Fibroblast of villous mesenchyme (primary cell): Measurements from ENCODE around the gene REELD1. TPM values are rescaled to one million over a fixed set of nuclear protein-coding genes. Genes with fewer than 3 reads are reported as not detected.

Source experiments
- DNase-seq: peaks from one replicate; pipeline ENCODE4 v3.0.0-alpha.2; 2010; ENCODE audit warnings: low read depth
- H3K4me3 ChIP-seq: 2 replicates; pipeline ENCODE4 v1.5.1; 2011; ENCODE audit warnings: low read depth, mild to moderate bottlenecking, low read length
- total RNA-seq: library from RNA; depleted of rRNA; stranded (reverse); fragments of >200 nt; gene quantifications from 2 replicates; pipeline ENCODE4 v1.2.3, GENCODE V29; 2012
- TF ChIP-seq, protein P1 (sequence below): IDR thresholded peaks from 2 replicates; pipeline ENCODE4 v1.5.1; 2012; ENCODE audit warnings: low read depth, mild to moderate bottlenecking, low read length; ENCODE audit not compliant: insufficient read depth

The REELD1 gene
- total RNA-seq, 1 donor = not detected

DNA sequence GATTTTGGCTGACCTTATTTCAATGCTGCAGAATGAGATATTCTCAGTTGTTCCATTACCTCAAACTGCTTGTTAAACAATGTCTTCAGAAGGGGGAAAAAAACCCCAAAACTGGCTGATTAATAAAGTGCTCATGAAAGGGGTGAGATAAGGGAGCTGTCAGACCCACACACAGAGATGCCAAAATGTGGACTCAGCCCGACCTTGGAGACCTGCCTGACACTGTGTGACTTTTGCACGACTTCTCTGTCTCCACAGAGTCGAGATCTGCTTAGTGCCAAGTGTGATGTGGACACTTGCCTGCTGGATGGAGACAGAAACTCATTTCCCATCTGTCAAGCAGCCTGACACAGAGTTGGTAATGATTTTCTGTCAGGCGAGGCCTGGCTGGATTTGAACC lies 31.5 kb downstream of the REELD1 start:
- H3K4me3 ChIP-seq = no peak overlapping the region
- DNase-seq = no peak
- TF ChIP-seq, protein P1, sequence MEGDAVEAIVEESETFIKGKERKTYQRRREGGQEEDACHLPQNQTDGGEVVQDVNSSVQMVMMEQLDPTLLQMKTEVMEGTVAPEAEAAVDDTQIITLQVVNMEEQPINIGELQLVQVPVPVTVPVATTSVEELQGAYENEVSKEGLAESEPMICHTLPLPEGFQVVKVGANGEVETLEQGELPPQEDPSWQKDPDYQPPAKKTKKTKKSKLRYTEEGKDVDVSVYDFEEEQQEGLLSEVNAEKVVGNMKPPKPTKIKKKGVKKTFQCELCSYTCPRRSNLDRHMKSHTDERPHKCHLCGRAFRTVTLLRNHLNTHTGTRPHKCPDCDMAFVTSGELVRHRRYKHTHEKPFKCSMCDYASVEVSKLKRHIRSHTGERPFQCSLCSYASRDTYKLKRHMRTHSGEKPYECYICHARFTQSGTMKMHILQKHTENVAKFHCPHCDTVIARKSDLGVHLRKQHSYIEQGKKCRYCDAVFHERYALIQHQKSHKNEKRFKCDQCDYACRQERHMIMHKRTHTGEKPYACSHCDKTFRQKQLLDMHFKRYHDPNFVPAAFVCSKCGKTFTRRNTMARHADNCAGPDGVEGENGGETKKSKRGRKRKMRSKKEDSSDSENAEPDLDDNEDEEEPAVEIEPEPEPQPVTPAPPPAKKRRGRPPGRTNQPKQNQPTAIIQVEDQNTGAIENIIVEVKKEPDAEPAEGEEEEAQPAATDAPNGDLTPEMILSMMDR = no peak

DNA sequence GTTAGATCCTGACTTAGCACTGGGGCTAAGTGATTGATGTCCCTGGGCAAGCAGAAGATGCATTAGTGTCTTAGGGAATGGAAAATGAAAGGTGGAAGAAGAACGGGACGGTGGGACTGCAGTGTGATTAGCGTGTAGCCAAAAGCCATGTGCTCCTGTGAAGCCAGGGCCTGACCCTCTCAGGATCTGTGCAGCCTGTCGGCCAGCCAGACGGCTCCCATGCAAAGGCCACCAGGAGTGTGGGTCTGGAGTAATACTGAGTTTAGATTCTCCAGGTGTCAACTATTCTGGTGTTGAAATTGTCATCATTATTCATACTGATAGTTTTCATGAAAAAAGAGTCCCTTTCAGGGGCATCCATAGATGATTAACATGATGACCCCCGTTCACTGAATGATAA lies 32.0 kb downstream of the REELD1 start:
- H3K4me3 ChIP-seq = no peak overlapping the region
- TF ChIP-seq, protein P1 = no peak
- DNase-seq = no peak

DNA sequence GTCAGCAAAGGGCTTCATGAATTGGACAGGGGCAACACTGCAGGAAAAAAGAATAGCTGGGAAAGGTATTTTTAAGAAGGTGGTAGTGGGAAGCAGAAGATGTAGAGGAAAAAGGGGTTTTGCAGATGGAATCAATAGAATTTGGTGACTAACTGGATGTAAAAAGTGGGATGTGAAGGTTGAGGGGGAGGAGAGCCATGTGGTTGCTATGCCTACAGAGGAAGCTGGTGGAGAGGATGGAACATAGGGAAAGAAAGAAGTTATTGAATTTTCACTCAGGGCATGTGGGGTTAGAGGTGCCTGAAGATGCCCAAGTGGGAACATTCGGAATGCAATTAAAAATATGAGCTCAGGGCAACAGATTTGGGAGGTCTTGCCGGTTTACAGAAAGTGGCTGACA lies 33.0 kb downstream of the REELD1 start:
- no peak for DNase-seq
- H3K4me3 ChIP-seq = no peak overlapping the region
- TF ChIP-seq, protein P1 = no peak

DNA sequence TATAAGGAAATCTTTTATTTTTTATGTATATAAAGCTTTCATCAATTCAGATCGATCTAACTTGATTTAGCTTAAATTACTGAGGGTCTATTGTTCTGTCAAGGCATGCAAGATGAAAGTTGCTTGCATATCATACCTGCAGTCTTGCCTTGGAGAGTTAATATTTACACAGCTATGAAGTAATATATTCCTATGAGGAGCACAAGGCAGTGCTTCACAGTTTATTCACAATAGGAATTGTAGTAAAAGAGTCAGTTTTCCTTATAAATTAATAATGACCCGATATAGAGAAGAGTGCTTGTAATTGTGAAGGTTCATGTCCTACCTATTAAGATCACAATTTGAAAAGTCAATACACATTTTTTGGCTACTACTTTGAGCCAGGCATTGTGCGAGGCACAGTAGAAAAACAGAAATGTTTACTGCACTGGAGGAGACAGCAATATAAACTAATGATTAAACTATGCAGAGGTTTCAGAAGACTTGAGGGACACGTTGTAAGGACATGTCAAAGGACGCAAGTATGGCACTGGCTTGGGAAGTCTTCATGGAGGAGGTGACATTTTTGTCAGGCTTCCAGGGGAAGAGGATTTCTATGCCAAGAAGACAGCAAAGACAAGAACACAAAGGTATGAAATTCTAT lies 38.8 kb downstream of the REELD1 start:
- H3K4me3 ChIP-seq = no peak overlapping the region
- DNase-seq = no peak
- TF ChIP-seq, protein P1 = no peak

DNA sequence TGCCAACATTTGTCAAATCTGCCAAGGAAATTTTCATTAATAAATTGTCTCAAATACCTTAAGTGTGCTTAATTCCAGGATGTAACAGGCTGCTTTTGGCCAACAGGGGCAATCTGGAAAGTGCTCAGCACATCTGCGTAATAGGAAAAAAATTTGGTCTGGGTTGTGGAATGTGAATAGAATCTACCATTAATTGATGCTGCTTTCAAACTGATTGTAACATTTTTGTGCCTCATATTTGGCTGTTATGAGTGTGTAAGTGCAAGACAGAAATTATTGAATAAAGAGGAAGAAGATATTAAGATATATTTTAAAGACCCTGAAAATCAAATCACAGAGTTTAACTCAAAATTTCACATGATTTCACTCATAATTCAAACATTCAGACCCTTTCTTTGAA lies 41.1 kb downstream of the REELD1 start:
- no peak overlapping the region for H3K4me3 ChIP-seq
- TF ChIP-seq, protein P1 = no peak
- peak; percentile 19 for DNase-seq

DNA sequence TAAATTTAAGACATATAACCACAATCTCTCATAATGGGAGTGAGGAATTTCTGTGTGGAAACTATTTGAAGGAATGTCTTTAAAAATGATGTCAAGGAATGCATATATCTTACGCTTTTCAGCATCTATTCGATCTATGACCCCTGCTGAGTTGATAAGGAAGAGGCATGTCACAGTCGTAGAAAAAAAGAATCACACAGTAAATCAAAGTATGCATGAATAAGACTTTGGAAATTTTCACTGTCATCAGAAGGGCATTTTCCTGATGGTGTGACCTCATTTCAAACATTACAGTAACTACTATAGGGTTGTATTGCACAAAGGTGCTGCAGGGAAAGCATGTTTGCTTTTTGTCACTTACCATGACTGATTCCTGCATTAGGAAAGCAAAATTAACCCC lies 41.5 kb downstream of the REELD1 start:
- peak; percentile 60 for DNase-seq
- TF ChIP-seq, protein P1 = no peak

DNA sequence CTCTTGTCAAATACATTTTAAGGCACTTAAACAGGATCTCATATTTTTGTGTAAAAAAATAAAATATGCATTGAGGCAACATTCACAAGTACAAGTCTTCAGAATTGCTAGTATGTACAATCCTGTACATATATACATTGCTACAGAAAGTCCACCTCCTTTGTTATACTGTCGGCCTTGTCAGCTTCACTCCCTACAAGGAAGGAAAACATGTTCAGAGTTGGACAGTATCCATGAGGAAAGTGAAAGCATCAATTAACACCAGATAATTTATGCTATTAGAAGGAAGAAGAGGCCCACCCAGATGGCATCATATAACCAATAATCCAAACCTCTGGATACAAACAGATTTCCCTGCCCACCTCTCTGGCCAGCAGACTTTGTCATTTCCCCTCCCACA lies 42.0 kb downstream of the REELD1 start:
- H3K4me3 ChIP-seq = no peak overlapping the region
- no peak for DNase-seq
- TF ChIP-seq, protein P1 = no peak

More for the DNA sequence above, 41.5 kb downstream of the REELD1 start:
- H3K4me3 ChIP-seq = no peak overlapping the region
